ENCODE measurements around the gene CMSS1.

DNA sequence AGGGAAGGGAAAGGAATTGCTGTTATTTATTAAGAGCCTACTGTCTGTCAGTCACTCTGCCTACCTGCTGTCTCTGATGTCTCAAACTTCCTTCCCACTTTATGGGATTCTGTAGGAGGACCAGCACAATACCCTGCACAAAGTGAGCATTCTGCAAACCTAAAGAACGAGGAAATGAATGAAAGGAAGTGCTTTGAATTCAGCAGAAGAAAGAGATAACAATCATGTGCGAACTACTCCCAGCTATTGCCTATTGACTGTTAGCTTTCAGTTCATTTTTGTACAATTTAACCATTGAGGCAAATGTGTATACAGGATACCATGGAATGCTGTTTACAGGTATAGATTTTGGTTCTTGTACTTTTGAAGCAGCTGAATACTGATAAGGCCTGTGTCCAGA, 66.8 kb downstream of the CMSS1 start:
- TF ChIP-seq, protein P1, sequence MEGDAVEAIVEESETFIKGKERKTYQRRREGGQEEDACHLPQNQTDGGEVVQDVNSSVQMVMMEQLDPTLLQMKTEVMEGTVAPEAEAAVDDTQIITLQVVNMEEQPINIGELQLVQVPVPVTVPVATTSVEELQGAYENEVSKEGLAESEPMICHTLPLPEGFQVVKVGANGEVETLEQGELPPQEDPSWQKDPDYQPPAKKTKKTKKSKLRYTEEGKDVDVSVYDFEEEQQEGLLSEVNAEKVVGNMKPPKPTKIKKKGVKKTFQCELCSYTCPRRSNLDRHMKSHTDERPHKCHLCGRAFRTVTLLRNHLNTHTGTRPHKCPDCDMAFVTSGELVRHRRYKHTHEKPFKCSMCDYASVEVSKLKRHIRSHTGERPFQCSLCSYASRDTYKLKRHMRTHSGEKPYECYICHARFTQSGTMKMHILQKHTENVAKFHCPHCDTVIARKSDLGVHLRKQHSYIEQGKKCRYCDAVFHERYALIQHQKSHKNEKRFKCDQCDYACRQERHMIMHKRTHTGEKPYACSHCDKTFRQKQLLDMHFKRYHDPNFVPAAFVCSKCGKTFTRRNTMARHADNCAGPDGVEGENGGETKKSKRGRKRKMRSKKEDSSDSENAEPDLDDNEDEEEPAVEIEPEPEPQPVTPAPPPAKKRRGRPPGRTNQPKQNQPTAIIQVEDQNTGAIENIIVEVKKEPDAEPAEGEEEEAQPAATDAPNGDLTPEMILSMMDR (IDR thresholded peaks at IDR 0.05) = no peak
- TF ChIP-seq, protein P2, sequence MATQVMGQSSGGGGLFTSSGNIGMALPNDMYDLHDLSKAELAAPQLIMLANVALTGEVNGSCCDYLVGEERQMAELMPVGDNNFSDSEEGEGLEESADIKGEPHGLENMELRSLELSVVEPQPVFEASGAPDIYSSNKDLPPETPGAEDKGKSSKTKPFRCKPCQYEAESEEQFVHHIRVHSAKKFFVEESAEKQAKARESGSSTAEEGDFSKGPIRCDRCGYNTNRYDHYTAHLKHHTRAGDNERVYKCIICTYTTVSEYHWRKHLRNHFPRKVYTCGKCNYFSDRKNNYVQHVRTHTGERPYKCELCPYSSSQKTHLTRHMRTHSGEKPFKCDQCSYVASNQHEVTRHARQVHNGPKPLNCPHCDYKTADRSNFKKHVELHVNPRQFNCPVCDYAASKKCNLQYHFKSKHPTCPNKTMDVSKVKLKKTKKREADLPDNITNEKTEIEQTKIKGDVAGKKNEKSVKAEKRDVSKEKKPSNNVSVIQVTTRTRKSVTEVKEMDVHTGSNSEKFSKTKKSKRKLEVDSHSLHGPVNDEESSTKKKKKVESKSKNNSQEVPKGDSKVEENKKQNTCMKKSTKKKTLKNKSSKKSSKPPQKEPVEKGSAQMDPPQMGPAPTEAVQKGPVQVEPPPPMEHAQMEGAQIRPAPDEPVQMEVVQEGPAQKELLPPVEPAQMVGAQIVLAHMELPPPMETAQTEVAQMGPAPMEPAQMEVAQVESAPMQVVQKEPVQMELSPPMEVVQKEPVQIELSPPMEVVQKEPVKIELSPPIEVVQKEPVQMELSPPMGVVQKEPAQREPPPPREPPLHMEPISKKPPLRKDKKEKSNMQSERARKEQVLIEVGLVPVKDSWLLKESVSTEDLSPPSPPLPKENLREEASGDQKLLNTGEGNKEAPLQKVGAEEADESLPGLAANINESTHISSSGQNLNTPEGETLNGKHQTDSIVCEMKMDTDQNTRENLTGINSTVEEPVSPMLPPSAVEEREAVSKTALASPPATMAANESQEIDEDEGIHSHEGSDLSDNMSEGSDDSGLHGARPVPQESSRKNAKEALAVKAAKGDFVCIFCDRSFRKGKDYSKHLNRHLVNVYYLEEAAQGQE (IDR thresholded peaks at IDR 0.05; ENCODE audit: low read depth, low read length) = no peak
- TF ChIP-seq YY1 (IDR thresholded peaks at IDR 0.05; ENCODE audit: low read depth) (no peak), CHD2 (IDR thresholded peaks at IDR 0.05; ENCODE audit: low read length, partially characterized antibody) (no peak), POLR2AphosphoS5 (IDR thresholded peaks at IDR 0.05; ENCODE audit: low read depth, low read length) (no peak), EP300 (IDR thresholded peaks at IDR 0.05; ENCODE audit: borderline replicate concordance in 1 of 2, low read depth in 1 of 2, low read length in 1 of 2) (no peak), GABPA (IDR thresholded peaks at IDR 0.05; ENCODE audit: low read depth) (no peak), FOXM1 (IDR thresholded peaks at IDR 0.05; ENCODE audit: low read depth) (no peak), TAF1 (IDR thresholded peaks at IDR 0.05; ENCODE audit: borderline replicate concordance, low read depth, low read length) (no peak), NFIC (IDR thresholded peaks at IDR 0.05; ENCODE audit: borderline replicate concordance) (no peak), RFX5 (IDR thresholded peaks at IDR 0.05; ENCODE audit: low read length) (no peak)
- TF ChIP-seq, protein P3, sequence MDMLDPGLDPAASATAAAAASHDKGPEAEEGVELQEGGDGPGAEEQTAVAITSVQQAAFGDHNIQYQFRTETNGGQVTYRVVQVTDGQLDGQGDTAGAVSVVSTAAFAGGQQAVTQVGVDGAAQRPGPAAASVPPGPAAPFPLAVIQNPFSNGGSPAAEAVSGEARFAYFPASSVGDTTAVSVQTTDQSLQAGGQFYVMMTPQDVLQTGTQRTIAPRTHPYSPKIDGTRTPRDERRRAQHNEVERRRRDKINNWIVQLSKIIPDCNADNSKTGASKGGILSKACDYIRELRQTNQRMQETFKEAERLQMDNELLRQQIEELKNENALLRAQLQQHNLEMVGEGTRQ (IDR thresholded peaks at IDR 0.05; ENCODE audit: borderline replicate concordance, low read depth, low read length) = no peak
- TF ChIP-seq, protein P4, sequence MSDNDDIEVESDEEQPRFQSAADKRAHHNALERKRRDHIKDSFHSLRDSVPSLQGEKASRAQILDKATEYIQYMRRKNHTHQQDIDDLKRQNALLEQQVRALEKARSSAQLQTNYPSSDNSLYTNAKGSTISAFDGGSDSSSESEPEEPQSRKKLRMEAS (IDR thresholded peaks at IDR 0.05; ENCODE audit: low read depth) = no peak

Measured in SK-N-SH (cell line).